A673 (cell line): ENCODE results near the gene ESPNL.

Source experiments
- EZH2 ChIP-seq: fragments of 200-600 bp; sonication (generic); IDR thresholded peaks from 2 replicates; pipeline ENCODE4 v1.6.1; 2017; ENCODE audit warnings: borderline replicate concordance, low read depth, mild to moderate bottlenecking, mixed read lengths, antibody characterized with exemption, low read length; ENCODE audit not compliant: poor library complexity, severe bottlenecking
- TF ChIP-seq, protein P1 (sequence below): fragments of 300-800, 200-600 bp; sonication (generic); conservative IDR thresholded peaks from 2 replicates; pipeline ENCODE4 v1.5.1; 2017; ENCODE audit warnings: low read depth, mild to moderate bottlenecking, antibody characterized with exemption, low read length, moderate library complexity, mixed read lengths

- TF ChIP-seq, protein P1, sequence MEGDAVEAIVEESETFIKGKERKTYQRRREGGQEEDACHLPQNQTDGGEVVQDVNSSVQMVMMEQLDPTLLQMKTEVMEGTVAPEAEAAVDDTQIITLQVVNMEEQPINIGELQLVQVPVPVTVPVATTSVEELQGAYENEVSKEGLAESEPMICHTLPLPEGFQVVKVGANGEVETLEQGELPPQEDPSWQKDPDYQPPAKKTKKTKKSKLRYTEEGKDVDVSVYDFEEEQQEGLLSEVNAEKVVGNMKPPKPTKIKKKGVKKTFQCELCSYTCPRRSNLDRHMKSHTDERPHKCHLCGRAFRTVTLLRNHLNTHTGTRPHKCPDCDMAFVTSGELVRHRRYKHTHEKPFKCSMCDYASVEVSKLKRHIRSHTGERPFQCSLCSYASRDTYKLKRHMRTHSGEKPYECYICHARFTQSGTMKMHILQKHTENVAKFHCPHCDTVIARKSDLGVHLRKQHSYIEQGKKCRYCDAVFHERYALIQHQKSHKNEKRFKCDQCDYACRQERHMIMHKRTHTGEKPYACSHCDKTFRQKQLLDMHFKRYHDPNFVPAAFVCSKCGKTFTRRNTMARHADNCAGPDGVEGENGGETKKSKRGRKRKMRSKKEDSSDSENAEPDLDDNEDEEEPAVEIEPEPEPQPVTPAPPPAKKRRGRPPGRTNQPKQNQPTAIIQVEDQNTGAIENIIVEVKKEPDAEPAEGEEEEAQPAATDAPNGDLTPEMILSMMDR = no peak
- no peak for TF ChIP-seq EZH2
These were observed 5.6 kb upstream of the ESPNL start for GRCh38 chr2:238094438-238095022.
